Measurements from ENCODE around the gene RASAL2. TPM values are rescaled to one million over a fixed set of nuclear protein-coding genes. Genes with fewer than 3 reads are reported as not detected.
"Not testable (repeated sequence)": the region's sequence is repeated elsewhere in the genome, so short reads cannot be mapped to it uniquely, and the experiment has no call there.

Gene RASAL2
- total RNA-seq, 1 donor: 0.84 TPM

GRCh38 chr1:178061620-178062019, 32.3 kb upstream of the RASAL2 start:
- no peak overlapping the region for H3K4me3 ChIP-seq (ENCODE audit: low read length)
- H3K9me3 ChIP-seq (ENCODE audit: low read depth, low read length): no peaks in the 10 kb centered on the region
- no peaks in the 10 kb centered on the region for H3K27me3 ChIP-seq (ENCODE audit: insufficient read depth, low read length)
- peaks cover 5% of the 10 kb centered on the region for H3K4me1 ChIP-seq (ENCODE audit: insufficient read depth, low read length)

GRCh38 chr1:178064191-178064821, 29.6 kb upstream of the RASAL2 start:
- H3K9me3 ChIP-seq (ENCODE audit: low read depth, low read length): no peaks in the 10 kb centered on the region

DNA sequence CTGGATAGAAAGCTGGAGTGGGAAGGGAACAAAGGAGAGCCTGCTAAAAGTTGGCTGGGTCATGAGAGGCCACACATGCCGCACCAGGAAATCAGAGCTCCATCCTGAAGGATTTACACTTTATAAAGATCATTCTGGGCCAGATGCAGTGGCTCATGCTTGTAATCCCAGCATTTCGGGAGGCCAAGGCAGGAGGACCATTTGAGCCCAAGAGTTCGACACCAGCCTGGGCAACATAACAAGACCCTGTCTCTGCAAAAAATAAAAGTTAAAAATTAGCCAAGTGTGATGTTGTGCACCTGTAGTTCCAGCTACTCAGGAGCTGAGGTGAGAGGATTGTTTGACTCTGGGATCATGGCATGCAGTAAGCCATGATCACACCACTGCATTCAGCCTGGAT, 28.7 kb upstream of the RASAL2 start:
- Histone ChIP-seq H3K27me3 (ENCODE audit: insufficient read depth, low read length) (no peaks in the 10 kb centered on the region), H3K9me3 (ENCODE audit: low read depth, low read length) (no peaks in the 10 kb centered on the region), H3K4me3 (ENCODE audit: low read length) (no peak overlapping the region), H3K4me1 (ENCODE audit: insufficient read depth, low read length) (no peaks in the 10 kb centered on the region)

More at GRCh38 chr1:178064191-178064821, 29.6 kb upstream of the RASAL2 start:
- H3K4me1 ChIP-seq (ENCODE audit: insufficient read depth, low read length): no peaks in the 10 kb centered on the region
- H3K4me3 ChIP-seq (ENCODE audit: low read length): no peak overlapping the region
- no peaks in the 10 kb centered on the region for H3K27me3 ChIP-seq (ENCODE audit: insufficient read depth, low read length)

DNA sequence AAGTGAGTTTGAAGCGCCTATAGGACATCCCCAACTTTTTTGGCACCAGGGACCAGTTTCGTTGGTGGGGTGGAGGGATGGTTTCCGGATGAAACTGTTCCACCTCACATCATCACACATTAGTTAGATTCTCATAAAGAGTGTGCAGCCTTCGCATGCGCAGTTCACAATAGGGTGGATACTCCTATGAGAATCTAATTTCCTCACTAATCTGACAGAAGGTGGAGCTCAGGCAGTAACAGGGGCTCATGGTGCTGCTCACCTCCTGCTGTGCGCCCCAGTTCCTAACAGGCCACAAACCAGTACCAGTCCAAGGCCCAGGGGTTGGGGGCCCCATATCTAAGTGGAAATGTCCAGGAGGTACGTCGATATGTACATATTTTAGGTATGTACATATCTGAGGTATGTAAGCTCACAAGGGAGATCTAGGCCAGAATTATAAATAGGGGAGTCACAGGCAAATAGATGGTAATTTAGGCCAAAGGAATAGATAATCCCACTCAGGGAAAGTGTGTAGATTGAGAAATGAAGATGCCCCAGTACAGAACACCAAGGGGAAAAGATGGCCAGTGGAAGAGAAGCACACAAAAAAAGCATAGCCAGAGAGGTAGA, 27.5 kb upstream of the RASAL2 start:
- Histone ChIP-seq H3K9me3 (ENCODE audit: low read depth, low read length) (no peaks in the 10 kb centered on the region), H3K4me1 (ENCODE audit: insufficient read depth, low read length) (no peaks in the 10 kb centered on the region), H3K4me3 (ENCODE audit: low read length) (no peak overlapping the region), H3K27me3 (ENCODE audit: insufficient read depth, low read length) (no peaks in the 10 kb centered on the region)

DNA sequence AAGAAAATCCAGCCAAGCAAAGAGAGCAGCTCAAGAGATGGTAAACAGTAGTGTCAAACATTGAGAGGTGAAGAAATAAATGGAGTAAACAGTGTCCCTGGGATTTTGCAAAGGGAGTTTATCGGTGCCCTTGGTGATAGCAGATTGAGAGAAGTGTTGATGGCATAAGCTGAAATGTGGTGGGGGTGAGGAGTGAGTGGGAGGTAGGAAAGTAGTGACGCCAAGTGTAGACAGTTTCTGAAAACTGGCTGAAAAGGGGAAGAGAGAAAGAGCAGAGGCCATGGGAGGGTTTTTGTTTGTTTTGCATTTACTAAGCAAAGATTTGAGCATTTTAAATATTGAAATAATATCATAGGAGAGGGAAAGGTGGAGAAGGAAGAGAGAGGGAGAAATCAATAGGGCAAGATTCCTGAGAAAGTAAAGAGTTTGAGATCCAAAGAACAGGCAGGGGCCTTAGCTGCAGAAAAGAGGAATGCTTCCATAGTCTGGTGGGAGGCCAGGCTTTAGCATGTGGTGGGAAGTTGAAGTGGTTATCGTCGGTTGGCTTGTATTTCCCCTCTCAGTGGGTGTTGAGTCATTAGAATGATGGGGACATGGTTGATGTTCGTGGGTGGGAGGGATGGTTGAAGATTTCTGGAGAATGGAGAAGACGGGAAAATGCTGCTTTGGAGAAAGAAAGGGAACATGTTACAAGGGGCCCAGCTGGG, 26.8 kb upstream of the RASAL2 start:
- Histone ChIP-seq H3K4me1 (ENCODE audit: insufficient read depth, low read length) (no peaks in the 10 kb centered on the region), H3K9me3 (ENCODE audit: low read depth, low read length) (no peaks in the 10 kb centered on the region), H3K27me3 (ENCODE audit: insufficient read depth, low read length) (no peaks in the 10 kb centered on the region), H3K4me3 (ENCODE audit: low read length) (no peak overlapping the region)

GRCh38 chr1:178071811-178072210, 22.1 kb upstream of the RASAL2 start:
- Histone ChIP-seq H3K27me3 (ENCODE audit: insufficient read depth, low read length) (no peaks in the 10 kb centered on the region), H3K4me1 (ENCODE audit: insufficient read depth, low read length) (no peaks in the 10 kb centered on the region), H3K9me3 (ENCODE audit: low read depth, low read length) (no peaks in the 10 kb centered on the region)

GRCh38 chr1:178072326-178072725, 21.6 kb upstream of the RASAL2 start:
- Histone ChIP-seq H3K4me1 (ENCODE audit: insufficient read depth, low read length) (no peaks in the 10 kb centered on the region), H3K4me3 (ENCODE audit: low read length) (no peak overlapping the region), H3K27me3 (ENCODE audit: insufficient read depth, low read length) (no peaks in the 10 kb centered on the region), H3K9me3 (ENCODE audit: low read depth, low read length) (no peaks in the 10 kb centered on the region)

More at GRCh38 chr1:178071811-178072210, 22.1 kb upstream of the RASAL2 start:
- H3K4me3 ChIP-seq (ENCODE audit: low read length): no peak overlapping the region

DNA sequence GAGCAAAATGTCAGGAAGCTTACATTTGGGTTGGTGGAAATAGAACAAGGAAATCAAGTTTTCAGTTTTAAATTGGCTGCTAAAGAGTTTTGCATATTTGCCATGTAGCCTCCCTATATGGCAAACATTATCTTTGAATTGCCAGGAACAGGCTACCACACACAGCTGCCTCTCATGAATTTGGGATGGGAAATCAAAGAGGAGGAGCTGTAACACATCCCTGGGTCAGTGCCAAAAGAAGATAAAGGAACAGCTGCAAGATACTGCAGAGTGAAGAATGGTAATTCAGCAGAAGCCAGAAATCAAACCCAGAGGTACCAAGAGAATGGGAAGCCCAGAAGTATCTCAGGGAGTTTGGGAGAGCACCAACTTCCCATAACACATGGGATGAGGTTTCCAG, 18.6 kb upstream of the RASAL2 start:
- Histone ChIP-seq H3K4me3 (ENCODE audit: low read length) (no peak overlapping the region), H3K27me3 (ENCODE audit: insufficient read depth, low read length) (no peaks in the 10 kb centered on the region), H3K9me3 (ENCODE audit: low read depth, low read length) (no peaks in the 10 kb centered on the region), H3K4me1 (ENCODE audit: insufficient read depth, low read length) (no peaks in the 10 kb centered on the region)

GRCh38 chr1:178076607-178077006, 17.3 kb upstream of the RASAL2 start:
- Histone ChIP-seq H3K4me1 (ENCODE audit: insufficient read depth, low read length) (no peaks in the 10 kb centered on the region), H3K9me3 (ENCODE audit: low read depth, low read length) (no peaks in the 10 kb centered on the region), H3K4me3 (ENCODE audit: low read length) (no peak overlapping the region), H3K27me3 (ENCODE audit: insufficient read depth, low read length) (no peaks in the 10 kb centered on the region)

DNA sequence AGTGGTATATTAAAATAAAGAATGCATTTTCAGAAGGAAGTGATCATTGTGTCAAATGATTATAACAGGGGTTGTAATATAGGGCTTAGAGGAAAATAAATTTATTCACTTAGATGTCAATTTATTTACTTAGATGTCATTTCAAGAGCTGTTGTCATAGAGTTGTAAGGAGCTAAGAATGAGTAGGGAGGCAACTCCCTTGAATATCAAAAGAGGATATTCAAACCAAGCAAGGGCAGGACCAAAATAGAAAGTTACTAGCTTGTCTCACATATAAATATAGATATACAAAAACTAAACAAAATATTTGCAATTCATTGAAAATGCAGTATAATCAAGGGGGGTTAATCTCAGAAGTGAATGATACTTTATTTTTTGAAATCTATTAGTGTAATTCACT, 16.0 kb upstream of the RASAL2 start:
- H3K4me3 ChIP-seq (ENCODE audit: low read length): no peak overlapping the region
- H3K9me3 ChIP-seq (ENCODE audit: low read depth, low read length): no peaks in the 10 kb centered on the region
- H3K27me3 ChIP-seq (ENCODE audit: insufficient read depth, low read length): no peaks in the 10 kb centered on the region
- H3K4me1 ChIP-seq (ENCODE audit: insufficient read depth, low read length): no peaks in the 10 kb centered on the region

GRCh38 chr1:178086294-178086693, 7.6 kb upstream of the RASAL2 start:
- Histone ChIP-seq H3K27me3 (ENCODE audit: insufficient read depth, low read length) (no peaks in the 10 kb centered on the region), H3K9me3 (ENCODE audit: low read depth, low read length) (no peaks in the 10 kb centered on the region), H3K4me1 (ENCODE audit: insufficient read depth, low read length) (no peaks in the 10 kb centered on the region), H3K4me3 (ENCODE audit: low read length) (no peak overlapping the region)

- H3K9me3 ChIP-seq (ENCODE audit: low read depth, low read length): no peaks in the 10 kb centered on the region
- H3K27me3 ChIP-seq (ENCODE audit: insufficient read depth, low read length): no peaks in the 10 kb centered on the region
- no peak overlapping the region for H3K4me3 ChIP-seq (ENCODE audit: low read length)
- H3K4me1 ChIP-seq (ENCODE audit: insufficient read depth, low read length): no peaks in the 10 kb centered on the region
Measured at GRCh38 chr1:178086766-178087165, 7.1 kb upstream of the RASAL2 start.

DNA sequence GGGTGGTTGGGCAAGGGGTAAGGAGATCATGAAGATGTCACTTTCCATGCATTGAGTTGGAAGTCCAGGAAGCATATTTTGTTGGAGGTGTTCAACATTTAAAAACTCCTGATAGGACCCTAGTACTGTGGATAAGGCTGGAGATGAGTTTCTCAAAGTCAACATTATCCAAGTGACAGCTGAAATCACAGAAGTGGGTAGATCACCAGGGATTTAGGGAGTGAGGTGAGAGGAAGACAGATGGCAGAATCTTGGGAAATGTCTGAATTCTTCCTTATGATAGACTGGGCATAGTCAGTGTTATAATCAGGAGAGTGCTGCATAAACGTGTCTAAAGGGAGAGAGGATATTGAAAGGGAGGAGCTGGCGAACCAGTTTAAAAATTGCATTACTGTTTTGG, 5.3 kb upstream of the RASAL2 start:
- Histone ChIP-seq H3K4me3 (ENCODE audit: low read length) (no peak overlapping the region), H3K27me3 (ENCODE audit: insufficient read depth, low read length) (peaks cover 8% of the 10 kb centered on the region), H3K9me3 (ENCODE audit: low read depth, low read length) (no peaks in the 10 kb centered on the region), H3K4me1 (ENCODE audit: insufficient read depth, low read length) (peaks cover 5% of the 10 kb centered on the region)

DNA sequence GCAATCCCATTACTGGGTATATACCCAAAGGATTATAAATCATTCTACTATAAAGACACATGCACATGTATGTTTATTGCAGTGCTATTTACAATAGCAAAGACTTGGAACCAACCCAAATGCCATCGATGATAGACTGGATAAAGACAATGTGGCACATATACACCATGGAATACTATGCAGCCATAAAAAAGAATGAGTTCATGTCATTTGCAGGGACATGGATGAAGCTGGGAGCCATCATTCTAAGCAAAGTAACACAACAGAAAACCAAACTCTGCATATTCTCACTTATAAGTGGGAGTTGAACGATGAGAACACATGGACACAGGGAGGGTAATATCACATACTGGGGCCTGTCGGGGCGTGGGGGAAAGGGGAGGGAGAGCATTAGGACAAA, 2.5 kb upstream of the RASAL2 start:
- H3K4me1 ChIP-seq (ENCODE audit: insufficient read depth, low read length): peaks cover 20% of the 10 kb centered on the region

GRCh38 chr1:178091986-178092745, 1.7 kb upstream of the RASAL2 start:
- no peaks in the 10 kb centered on the region for H3K9me3 ChIP-seq (ENCODE audit: low read depth, low read length)
- H3K27me3 ChIP-seq (ENCODE audit: insufficient read depth, low read length): peaks cover 36% of the 10 kb centered on the region
- H3K4me1 ChIP-seq (ENCODE audit: insufficient read depth, low read length): peaks cover 20% of the 10 kb centered on the region
- no peak overlapping the region for H3K4me3 ChIP-seq (ENCODE audit: low read length)

More for the DNA sequence above, 2.5 kb upstream of the RASAL2 start:
- not testable (repeated sequence) for H3K4me3 ChIP-seq (ENCODE audit: low read length); H3K9me3 ChIP-seq (ENCODE audit: low read depth, low read length)
- H3K27me3 ChIP-seq (ENCODE audit: insufficient read depth, low read length): peaks cover 32% of the 10 kb centered on the region
